Heart left ventricle (tissue), 16 donors: Measurements from ENCODE around the gene SYNDIG1. TPM values are rescaled to one million over a fixed set of nuclear protein-coding genes. Genes with fewer than 3 reads are reported as not detected.

Experiments
- ATAC-seq, 4 donors: fragments of 200-7000 bp; cut with Tn5 transposase; one replicate each; pipeline ENCODE4 v1.9.1; 2020 to 2022; ENCODE audit warnings: moderate library complexity in 4 of 4, mild to moderate bottlenecking in 3 of 4, moderate number of reproducible peaks in 1 of 4
- DNase-seq, 5 donors: peaks; one replicate each; pipeline ENCODE4 v3.0.0-alpha.2; 2020
- H3K27ac ChIP-seq, 12 donors: fragments of 200-600 bp; sonication (generic) in 4 of 12; one replicate each; pipeline versions ENCODE4 v1.5.0 to v1.8.0; 2016 to 2022; ENCODE audit warnings: mild to moderate bottlenecking in 2 of 12
- H3K27me3 ChIP-seq, 9 donors: fragments of 200-600 bp; sonication (generic) in 2 of 9; one replicate each; pipeline versions ENCODE4 v1.5.1 to v1.8.0; 2016 to 2022; ENCODE audit warnings: mild to moderate bottlenecking in 3 of 9
- H3K36me3 ChIP-seq, 9 donors: fragments of 200-600 bp; sonication (generic) in 2 of 9; one replicate each; pipeline versions ENCODE4 v1.5.0 to v1.8.0; 2018 to 2022; ENCODE audit warnings: mild to moderate bottlenecking in 2 of 9
- H3K4me1 ChIP-seq, 12 donors: fragments of 200-600 bp; sonication (generic) in 4 of 12; one replicate each; pipeline versions ENCODE4 v1.5.0 to v1.8.0; 2016 to 2022; ENCODE audit warnings: mild to moderate bottlenecking in 3 of 12
- H3K4me3 ChIP-seq, 12 donors: fragments of 200-600 bp; sonication (generic) in 4 of 12; one replicate each; pipeline versions ENCODE4 v1.5.0 to v1.8.0; 2017 to 2022; ENCODE audit warnings: mild to moderate bottlenecking in 9 of 12, moderate library complexity in 4 of 12
- H3K9me3 ChIP-seq, 12 donors: fragments of 200-600 bp; sonication (generic) in 4 of 12; one replicate each; pipeline versions ENCODE4 v1.5.0 to v1.8.0; 2016 to 2022; ENCODE audit warnings: mild to moderate bottlenecking in 1 of 12
- CTCF ChIP-seq, 12 donors: fragments of 200-600 bp; sonication (generic) in 4 of 12; IDR thresholded peaks; one replicate each; pipeline versions ENCODE4 v1.5.0 to v1.8.0; 2018 to 2022; ENCODE audit warnings: antibody characterized with exemption in 12 of 12, mild to moderate bottlenecking in 5 of 12
- POLR2A ChIP-seq, 2 donors: fragments of 450-650 bp; IDR thresholded peaks; one replicate each; pipeline ENCODE4 v1.6.1; 2017; ENCODE audit warnings: antibody characterized with exemption in 2 of 2, mild to moderate bottlenecking in 2 of 2, moderate library complexity in 2 of 2
- WGBS, 4 donors: extraction: QIAGEN DNeasy Blood & Tissue Kit in 2 of 4; methylation state at CpG; one replicate each; pipeline versions ENCODE4 v1.1.5 to v1.1.7; 2013 to 2018; 5-methylcytosine and 5-hydroxymethylcytosine counted together
- intact Hi-C, 10 donors: fragments of 100-400 bp; cut with DNase I; formaldehyde crosslinking; loops; one replicate each; pipeline versions ENCODE4 v1.11.1 to v1.14.2; 2022
- polyA plus RNA-seq, 2 donors: library from polyadenylated mRNA; stranded (reverse); fragments of 200-250 nt; gene quantifications; one replicate each; pipeline ENCODE4 v1.2.3, GENCODE V29; 2013
- total RNA-seq, 9 donors: library from RNA; depleted of rRNA in 2 of 9; stranded (reverse); fragments of >200 nt in 2 of 9; fragmentation: NEBNext Ultra II Directional in 3 of 9; extraction: Animal tissue kit (Norgen Biotek cat#: 25700) in 3 of 9; gene quantifications; one replicate each; pipeline versions ENCODE4 v1.1.0 to v1.2.4, GENCODE V29; 2016 to 2023
- donor health status: ischemic (EF 13 %, LVEDD 7.1; RV severe dilation, severe dysfunction).
- donor health status: healthy with polysubstance abuse.
- donor health status: DM: no; HTN: yes; CAD: no.
- donor health status: DM: no; HTN: no; CAD: no.
- donor health status: ischemic (EF 25% LVEDD 6.9; RV normal size, moderate dysfunction).
- donor health status: ischemic (EF 25% LVEDD 5.7; RV mildly dilated, moderate dysfunction).
- donor health status: healthy.
- donor health status: DM: yes; HTN: yes; CAD: no.
- donor health status: ischemic (EF 35%, LVEDD 5.7; RV mildly dilated, moderate dysfunction).
- donor health status: nonischemic (EF 11% LVEDD 7.7; RV severe dilation, severe dysfunction).
- donor health status: DM: yes; HTN: yes; CAD: no.
- donor health status: PGD.
- donor health status: ischemic (EF 29% LVEDD 5.4; RV normal size, mild dysfunction).
- donor health status: nonischemic (EF 23%, LVEDD 6.1; RV moderate dilation, normal function).

SYNDIG1 gene
- total and polyA plus RNA-seq, 11 donors, result 8.4 to 41.8 (median 23.0) TPM

- no peak for ATAC-seq
- intact Hi-C loops, result loop anchor here in 1 of 10 donors (10.0 kb wide), 1 partner anchor 79 kb away; no protein-coding TSS in a partner anchor
Measured at GRCh38 chr20:24673678-24674570, 204.5 kb downstream of the SYNDIG1 start.

GRCh38 chr20:24674921-24675605 is 205.6 kb downstream of the SYNDIG1 start:
- Histone ChIP-seq H3K27me3 (no peaks in the 10 kb centered on the region), H3K4me3 (no peak overlapping the region), H3K36me3 (no peaks in the 10 kb centered on the region), H3K4me1 (no peaks in the 10 kb centered on the region), H3K9me3 (no peaks in the 10 kb centered on the region), H3K27ac (no peak overlapping the region)
- DNase-seq, result peak in 1 of 5 donors; percentile 32
- no peak for ATAC-seq
- intact Hi-C loops, result loop anchor here in 1 of 10 donors (10.0 kb wide), 1 partner anchor 80 kb away; no protein-coding TSS in a partner anchor
- TF ChIP-seq CTCF (IDR thresholded peaks at IDR 0.05) (no peak), POLR2A (IDR thresholded peaks at IDR 0.05) (no peak)
- WGBS, 4 donors, result 68 to 86% (median 80%) methylated on average over 10 of the region's 10 CpGs

More at GRCh38 chr20:24673678-24674570, 204.5 kb downstream of the SYNDIG1 start:
- Histone ChIP-seq H3K27ac (no peak overlapping the region), H3K9me3 (no peaks in the 10 kb centered on the region), H3K4me1 (no peaks in the 10 kb centered on the region), H3K4me3 (no peak overlapping the region), H3K36me3 (no peaks in the 10 kb centered on the region), H3K27me3 (no peaks in the 10 kb centered on the region)
- TF ChIP-seq CTCF (IDR thresholded peaks at IDR 0.05) (no peak), POLR2A (IDR thresholded peaks at IDR 0.05) (no peak)
- DNase-seq, result peak in 1 of 5 donors; percentile 54
- WGBS, 4 donors, result 84 to 93% (median 89%) methylated on average over 13 of the region's 13 CpGs

- DNase-seq, result peak in 1 of 5 donors; percentile 25
- ATAC-seq, result no peak
- Histone ChIP-seq H3K9me3 (no peaks in the 10 kb centered on the region), H3K4me1 (no peaks in the 10 kb centered on the region), H3K27me3 (no peaks in the 10 kb centered on the region), H3K36me3 (no peaks in the 10 kb centered on the region), H3K27ac (no peak overlapping the region), H3K4me3 (no peak overlapping the region)
- TF ChIP-seq POLR2A (IDR thresholded peaks at IDR 0.05), result no peak
- TF ChIP-seq CTCF (IDR thresholded peaks at IDR 0.05), result no peak
- intact Hi-C loops, result loop anchor here in 1 of 10 donors (10.0 kb wide), 1 partner anchor 81 kb away; no protein-coding TSS in a partner anchor
- 89 to 95% (median 91%) methylated on average over 6 to 8 of the region's 8 CpGs for WGBS, 4 donors
Measured at GRCh38 chr20:24675651-24676352, 206.4 kb downstream of the SYNDIG1 start.
